Measurements from ENCODE around the gene NUDT16L1.

Gene NUDT16L1

GRCh38 chr16:4664538-4665418 lies 28.6 kb upstream of the NUDT16L1 start:
- DNase-seq: no peak

DNA sequence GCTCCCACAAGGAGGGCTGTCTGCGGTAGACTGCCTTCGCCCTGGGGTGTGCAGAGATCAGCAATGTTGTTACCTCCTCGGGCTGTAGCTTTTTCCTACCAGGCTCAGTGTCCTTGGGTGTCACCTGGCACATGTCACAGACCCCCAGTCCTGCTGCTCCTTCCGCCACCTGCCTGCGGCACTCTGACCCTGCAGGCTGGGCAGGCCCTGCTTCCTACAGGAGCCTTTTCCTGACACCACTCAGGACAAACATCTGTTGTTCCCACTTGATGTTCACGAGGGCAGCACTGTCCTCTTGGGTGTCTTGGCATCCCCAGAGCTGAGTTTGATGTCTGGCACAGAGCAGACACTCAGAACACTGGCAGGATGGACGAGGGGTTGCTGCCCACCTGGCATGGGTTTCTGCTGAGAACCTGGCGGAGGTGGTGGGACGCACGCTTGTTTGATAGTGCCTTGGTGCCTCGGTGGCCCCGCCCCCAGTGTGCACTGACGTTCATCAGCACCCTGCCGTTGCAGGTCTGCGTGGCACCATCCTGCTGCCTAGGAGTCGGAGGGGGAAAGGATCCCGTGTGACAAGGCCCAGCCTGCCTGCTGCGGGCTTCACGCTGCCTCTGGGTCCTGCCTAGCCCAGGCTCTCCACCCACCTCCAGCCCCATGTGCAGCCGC lies 26.7 kb upstream of the NUDT16L1 start:
- DNase-seq: no peak

DNA sequence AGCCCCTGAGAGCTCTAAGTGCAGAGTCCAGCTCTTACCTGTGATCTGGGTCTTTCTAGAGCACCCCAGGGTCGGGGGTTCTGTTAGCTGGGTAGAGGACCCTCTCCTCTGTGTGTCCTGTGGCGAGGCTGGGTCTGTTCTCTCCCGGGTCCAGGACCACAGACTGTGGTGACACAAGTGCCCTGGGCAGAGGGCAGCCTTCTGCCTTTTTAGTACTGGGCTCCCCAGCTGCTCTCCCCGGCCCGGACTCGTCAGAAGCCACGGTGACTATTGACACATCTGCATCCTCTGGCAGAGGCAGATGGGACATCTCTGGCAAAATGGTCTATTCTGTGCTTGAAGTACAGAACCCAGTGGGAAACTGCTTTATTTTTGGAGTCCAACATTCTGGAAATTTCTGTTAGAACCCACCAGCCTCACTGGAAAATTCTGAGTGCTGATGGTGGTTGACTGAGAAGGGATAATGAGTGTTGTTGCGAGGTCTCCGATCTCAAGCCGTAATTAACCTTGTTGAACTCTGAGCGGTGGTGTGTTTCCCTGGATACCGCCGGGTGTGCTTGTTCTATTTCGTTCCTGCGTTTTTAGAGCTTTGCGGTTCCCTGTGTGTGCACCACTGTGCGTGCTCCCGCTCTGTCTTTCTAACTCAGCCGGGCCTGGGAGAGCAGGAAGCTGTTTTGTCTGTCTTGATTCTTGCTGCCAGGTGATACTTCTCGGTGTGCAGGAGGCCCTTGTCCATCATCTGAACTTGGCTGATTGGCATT lies 26.0 kb upstream of the NUDT16L1 start:
- no peak for DNase-seq

DNA sequence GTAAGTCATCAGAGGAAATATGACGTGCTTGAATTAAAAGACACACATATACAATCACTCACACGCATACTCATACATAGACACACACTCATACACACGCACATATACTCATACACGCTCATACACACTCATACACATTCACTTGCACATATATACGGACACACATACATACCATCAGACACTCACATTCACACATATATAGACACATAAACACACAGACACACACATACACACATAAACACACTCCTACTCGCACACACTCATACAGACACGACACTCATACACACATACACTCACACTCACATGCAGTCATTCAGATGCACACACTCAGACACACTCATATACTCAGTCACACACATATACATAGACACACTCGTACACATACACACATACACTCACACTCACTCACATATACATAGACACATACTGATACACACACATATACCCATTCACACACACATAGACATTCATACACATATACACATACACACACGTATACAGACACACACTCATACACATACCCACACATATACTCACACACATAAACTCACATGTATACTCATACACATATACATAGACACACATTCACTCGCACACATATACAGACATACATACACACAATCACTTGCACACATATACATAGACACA lies 24.9 kb upstream of the NUDT16L1 start:
- DNase-seq: no peak

DNA sequence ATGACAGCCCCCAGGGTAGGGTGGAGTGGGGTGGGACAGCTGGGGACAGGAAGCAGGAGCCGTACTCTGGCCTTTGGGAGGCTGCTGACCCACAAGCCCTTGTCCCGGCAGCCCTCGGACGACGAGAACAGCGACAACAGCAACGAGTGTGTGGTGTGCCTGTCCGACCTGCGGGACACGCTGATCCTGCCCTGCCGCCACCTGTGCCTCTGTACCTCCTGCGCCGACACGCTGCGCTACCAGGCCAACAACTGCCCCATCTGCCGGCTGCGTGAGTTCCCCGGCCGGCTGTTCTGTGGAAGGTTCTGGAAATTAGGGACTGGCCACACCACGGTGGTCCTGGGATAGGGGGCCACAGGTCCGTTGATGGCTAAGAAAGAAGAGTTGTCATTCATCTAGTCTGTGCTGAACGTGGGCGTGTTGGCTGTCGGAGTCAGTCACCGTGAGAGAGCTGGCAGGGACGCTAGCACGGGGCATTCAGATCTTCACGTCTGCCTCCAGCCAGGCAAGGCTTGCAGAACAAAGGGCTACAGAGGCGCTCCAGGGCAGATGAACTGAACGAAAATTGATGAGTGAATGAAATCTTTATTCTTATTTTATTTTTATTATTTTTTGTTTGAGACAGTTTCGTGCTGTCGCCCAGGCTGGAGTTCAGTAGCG lies 19.8 kb upstream of the NUDT16L1 start:
- DNase-seq: no peak

- DNase-seq: no peak
These were observed 18.3 kb upstream of the NUDT16L1 start for GRCh38 chr16:4674926-4675530.

DNA sequence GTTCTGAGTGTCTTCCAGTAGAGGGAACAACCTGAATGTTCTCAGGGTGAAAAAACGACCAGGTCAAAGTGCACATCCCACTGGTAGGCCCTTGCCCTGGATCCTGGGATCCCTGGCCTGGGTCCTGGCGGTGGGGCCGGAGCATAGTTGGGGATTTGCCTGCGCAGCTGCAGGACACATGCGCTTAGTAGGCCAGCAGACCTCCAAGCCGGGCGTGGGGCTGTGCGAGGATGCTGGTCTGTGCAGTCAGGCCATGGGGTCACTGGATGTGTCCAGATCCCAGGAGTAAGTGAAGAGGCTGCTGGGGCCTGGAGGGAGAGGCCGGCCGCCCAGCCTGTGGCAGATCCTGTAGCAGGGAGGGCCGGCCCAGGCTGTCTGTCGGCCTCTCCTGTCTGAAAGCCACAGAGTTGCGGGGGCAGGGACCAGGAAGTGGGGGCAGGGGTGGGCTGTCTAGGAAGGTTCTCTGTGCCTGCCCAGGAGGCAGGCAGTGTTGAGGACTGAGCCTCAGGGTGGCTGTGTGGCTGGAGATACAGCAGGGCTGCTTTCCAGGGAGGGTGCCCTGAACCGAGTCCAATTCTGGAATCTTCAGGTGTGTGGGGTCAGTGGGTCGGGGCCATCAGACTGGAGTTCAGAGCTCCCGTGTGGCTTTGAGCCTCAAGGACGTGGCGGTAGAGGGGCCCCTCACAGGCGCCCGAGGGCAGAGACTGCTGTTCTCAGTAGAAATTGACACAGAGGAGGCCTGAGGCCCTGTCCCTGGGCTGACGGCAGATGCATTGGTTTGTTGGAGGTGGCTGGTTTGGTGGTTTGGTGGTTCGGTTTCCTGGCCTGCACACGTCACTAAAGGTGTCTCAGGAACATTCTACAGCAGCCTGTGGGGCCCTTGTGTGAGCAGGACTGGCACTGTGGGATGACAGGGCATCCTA lies 17.2 kb upstream of the NUDT16L1 start:
- DNase-seq: no peak

- DNase-seq: no peak
These were observed 16.5 kb upstream of the NUDT16L1 start for GRCh38 chr16:4676831-4677230.

- DNase-seq: no peak
These were observed 16.0 kb upstream of the NUDT16L1 start for GRCh38 chr16:4677390-4677789.

DNA sequence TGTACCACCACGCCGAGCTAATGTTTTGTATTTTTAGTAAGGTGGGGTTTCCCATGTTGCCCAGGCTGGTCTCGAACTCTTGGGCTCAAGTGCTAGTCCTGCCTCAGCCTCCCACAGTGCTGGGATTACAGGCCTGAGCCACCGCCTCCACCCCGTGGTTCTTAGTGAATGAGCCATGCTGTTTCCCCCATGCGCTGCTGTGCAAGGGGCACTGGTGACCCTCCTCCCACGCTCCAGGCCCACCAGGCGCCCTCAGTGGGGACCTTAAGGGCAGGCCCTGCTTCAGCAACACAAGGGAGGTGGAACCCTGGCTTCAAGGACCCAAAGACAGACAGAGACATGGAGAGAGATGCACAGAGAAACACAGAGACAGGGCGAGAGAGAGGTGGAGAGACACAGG lies 15.4 kb upstream of the NUDT16L1 start:
- DNase-seq: no peak

DNA sequence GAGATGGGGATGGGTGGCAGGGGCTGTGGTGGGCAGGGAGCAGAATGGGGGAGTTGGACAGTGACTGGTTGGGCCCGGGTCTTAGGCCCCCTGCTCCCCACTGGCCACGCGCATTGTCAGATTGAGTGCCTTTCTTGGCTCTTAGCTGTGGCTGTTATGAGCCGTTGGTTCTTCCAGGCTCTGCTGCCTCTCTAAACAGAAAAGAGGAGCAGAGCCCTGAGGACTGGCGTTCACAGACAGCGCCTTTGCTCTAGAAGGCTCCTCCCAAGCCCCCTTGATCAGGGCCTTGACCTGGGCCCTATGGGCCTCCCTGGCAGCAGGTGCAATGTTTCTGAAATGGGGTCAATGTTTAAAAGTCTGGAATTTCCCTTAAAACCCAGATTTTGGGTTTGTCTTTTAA lies 14.8 kb upstream of the NUDT16L1 start:
- DNase-seq: no peak

DNA sequence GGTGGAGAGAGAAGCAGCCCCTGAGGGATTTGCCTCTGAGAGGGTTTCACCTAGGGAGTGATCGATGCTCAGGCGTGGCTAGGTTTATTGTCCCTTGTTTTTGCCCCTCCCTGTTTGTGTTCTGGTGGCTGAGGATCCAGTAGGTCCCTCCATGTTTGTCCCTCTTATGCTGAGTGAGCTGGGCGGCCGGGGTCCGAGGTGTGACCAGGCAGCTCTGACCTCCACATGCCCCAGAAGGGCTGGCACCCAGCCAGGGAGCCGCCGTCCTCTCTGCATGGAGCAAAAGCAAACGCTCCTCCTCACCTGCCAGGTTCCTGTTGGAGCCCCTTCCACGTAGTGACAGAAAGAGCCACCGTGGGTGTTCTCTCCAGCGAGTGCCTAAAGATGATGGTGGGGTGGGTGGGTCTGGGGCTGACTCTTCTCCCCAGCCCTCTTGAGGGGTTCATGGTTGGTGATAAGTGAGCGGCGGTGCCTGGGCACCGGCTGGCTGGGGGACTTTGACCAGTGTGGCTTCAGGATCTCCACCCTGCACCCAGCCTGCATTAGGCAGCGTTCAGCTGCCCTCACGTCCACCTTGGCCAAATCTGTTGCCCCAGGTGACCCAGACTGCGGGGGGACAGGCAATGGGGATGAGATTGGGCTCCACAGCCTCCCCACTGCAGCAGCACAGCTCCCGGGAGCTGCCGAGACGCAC lies 14.1 kb upstream of the NUDT16L1 start:
- no peak for DNase-seq

DNA sequence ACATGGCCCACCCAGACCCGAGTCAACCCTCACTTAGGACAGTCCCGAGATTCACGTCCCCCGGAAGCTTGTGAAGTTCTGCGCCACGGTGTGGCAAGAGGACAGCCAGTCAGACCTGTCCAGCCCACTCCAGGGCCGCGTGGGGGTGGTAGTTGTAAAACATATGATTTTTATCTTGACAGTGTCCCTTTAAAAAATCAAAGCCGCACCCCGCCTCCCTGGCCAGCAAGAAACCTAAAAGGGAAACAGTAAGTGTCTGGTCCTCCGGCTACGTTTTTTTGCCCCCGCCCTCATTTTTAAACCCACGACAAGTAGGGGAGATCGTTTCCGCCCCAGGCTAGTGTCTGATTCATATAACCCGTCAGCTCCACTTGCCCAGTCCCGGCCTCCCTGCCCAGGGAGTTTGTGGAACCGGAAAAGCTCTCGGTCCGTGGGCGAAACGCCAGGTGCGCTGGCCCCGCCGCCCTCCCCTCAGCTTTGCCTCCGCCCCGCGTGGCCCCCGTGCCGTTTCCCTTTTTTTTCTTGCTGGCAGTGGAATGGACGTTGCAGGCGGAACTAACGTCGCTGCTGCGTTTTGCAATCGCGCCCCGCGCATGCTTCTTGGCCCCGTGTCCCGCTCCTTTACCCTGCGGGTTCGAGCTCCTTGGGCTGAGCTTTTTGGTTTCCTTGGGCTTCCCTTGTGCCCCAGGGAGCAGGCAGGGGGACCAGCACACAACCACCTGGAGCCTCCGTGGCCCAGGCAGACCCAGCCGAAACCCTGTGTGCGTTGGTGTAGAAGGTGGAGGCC lies 13.3 kb upstream of the NUDT16L1 start:
- DNase-seq: peak; percentile 57

DNA sequence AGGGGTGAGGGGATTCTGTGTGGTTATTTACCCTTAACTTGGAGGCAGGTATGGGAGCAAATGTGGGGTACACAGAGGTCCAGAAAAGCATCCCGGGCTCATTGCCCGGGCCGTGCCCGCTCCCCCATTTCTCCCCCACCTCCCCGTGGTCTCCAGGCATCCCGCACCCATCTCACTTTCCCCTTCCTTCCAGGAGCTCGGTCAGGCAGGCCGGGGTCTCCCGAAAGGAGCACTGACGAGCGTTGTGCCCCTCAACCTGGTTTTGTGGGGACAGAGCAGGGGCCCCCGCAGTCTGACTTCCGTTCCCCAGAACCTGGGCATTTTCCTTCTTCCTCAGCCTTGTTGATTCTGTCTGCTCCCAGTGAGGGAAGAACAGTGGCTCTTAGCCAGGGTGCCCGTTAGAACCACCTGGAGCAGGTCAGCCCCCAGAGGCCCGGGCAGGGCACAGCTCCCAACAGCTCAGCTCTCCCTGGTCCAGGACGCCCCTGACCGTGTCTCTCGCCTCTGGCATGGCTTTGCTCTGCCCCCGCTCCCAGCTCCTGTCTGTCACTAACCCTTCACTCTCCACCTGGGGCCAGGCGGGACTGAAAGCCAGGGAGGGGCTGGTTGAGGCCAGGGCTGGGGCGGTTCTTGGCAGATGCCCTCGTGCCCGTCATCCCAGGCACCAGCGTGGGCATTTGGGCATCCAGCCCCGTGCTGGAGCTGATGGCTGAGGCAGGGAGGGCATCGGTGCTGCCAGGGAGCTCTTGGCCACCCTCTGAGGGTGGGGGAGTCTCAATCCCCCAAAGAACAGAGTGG lies 12.5 kb upstream of the NUDT16L1 start:
- DNase-seq: no peak

DNA sequence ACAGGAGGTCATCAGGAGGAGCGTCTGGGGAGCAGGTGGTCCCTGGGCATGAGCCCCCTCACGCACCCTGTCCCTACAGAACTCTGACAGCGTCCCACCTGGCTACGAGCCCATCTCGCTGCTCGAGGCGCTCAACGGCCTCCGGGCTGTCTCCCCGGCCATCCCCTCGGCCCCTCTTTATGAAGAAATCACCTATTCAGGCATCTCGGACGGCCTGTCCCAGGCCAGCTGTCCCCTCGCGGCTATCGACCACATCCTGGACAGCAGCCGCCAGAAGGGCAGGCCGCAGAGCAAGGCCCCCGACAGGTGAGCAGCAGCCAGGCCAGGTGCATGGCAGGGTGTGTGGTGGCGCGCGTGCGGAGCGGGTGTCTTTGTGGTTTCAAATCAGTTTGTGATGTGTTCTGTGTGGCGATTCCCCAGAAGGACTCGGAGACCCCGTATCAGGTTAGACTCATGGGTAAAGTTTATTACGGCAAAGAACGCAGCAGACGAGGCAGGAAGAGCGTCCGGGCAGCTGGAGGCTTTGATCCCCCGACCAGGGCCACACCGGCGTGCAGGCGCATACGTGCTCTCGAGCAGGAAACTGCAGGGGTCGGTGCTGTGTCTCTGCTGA lies 11.8 kb upstream of the NUDT16L1 start:
- DNase-seq: no peak

- no peak for DNase-seq
These were observed 11.2 kb upstream of the NUDT16L1 start for GRCh38 chr16:4682084-4682591.

GRCh38 chr16:4682616-4683254 lies 10.6 kb upstream of the NUDT16L1 start:
- peak; percentile 47 for DNase-seq
